CD14-positive monocyte (primary cell): ENCODE results near the gene AIFM3. TPM values are rescaled to one million over a fixed set of nuclear protein-coding genes. Genes with fewer than 3 reads are reported as not detected.

Experiments
- DNase-seq, 3 donors: peaks; one replicate each; pipeline ENCODE4 v3.0.0-alpha.2; 2011 to 2022
- H2AFZ ChIP-seq: 2 replicates; pipeline ENCODE4 v1.6.0; 2012; ENCODE audit warnings: mild to moderate bottlenecking, low read depth, low read length, inconsistent platforms; ENCODE audit not compliant: insufficient read depth, poor library complexity, severe bottlenecking
- H3K27ac ChIP-seq, 2 donors: 1 replicate in 1 of 2; 2 replicates in 1 of 2; pipeline ENCODE4 v1.5.1; 2012 to 2013; ENCODE audit warnings: low read length in 2 of 2, control low read depth in 1 of 2, inconsistent platforms in 1 of 2, low read depth in 1 of 2, mild to moderate bottlenecking in 1 of 2
- H3K27me3 ChIP-seq, 2 donors: one replicate each; pipeline versions ENCODE4 v1.6.0 to v1.6.1; 2011 to 2013; ENCODE audit warnings: low read length in 2 of 2; ENCODE audit not compliant: control insufficient read depth in 2 of 2, insufficient read depth in 2 of 2
- H3K36me3 ChIP-seq, 2 donors: replicated peaks in 1 of 2; 1 replicate in 1 of 2; 2 replicates in 1 of 2; pipeline versions ENCODE4 v1.5.1 to v1.6.1; 2012 to 2013; ENCODE audit warnings: low read length in 2 of 2, control low read depth in 1 of 2, inconsistent platforms in 1 of 2, mild to moderate bottlenecking in 1 of 2; ENCODE audit not compliant: insufficient read depth in 2 of 2, control insufficient read depth in 1 of 2
- H3K4me1 ChIP-seq, 2 donors: 1 replicate in 1 of 2; 2 replicates in 1 of 2; pipeline versions ENCODE4 v1.5.1 to v1.6.1; 2012 to 2013; ENCODE audit warnings: low read length in 2 of 2, control low read depth in 1 of 2, inconsistent platforms in 1 of 2, mild to moderate bottlenecking in 1 of 2, moderate library complexity in 1 of 2; ENCODE audit not compliant: insufficient read depth in 2 of 2, control insufficient read depth in 1 of 2
- H3K4me2 ChIP-seq: replicated peaks from 2 replicates; pipeline ENCODE3; 2012; ENCODE audit warnings: low read length, moderate library complexity, mild to moderate bottlenecking; ENCODE audit not compliant: poor library complexity, severe bottlenecking; ENCODE audit errors: extremely low read depth
- H3K4me3 ChIP-seq, 3 experiments: fragments of 200-600 bp in 1 of 3; sonication (generic) in 1 of 3; replicated peaks in 1 of 3; 1 replicate in 2 of 3; 2 replicates in 1 of 3; pipeline ENCODE4 v1.5.1; 2011 to 2013; ENCODE audit warnings: low read length in 3 of 3, mild to moderate bottlenecking in 3 of 3, control low read depth in 2 of 3, low read depth in 2 of 3, inconsistent platforms in 1 of 3, moderate library complexity in 1 of 3
- H3K79me2 ChIP-seq: 2 replicates; pipeline ENCODE4 v1.6.0; 2012; ENCODE audit warnings: mild to moderate bottlenecking, control low read depth, inconsistent platforms, low read length, moderate library complexity; ENCODE audit not compliant: insufficient read depth
- H3K9ac ChIP-seq: 2 replicates; pipeline ENCODE4 v1.6.0; 2017; ENCODE audit warnings: low read length, mild to moderate bottlenecking; ENCODE audit not compliant: insufficient read depth, poor library complexity, severe bottlenecking
- H3K9me3 ChIP-seq, 2 donors: replicated peaks in 1 of 2; 1 replicate in 1 of 2; 2 replicates in 1 of 2; pipeline versions ENCODE4 v1.5.1 to v1.6.1; 2012 to 2013; ENCODE audit warnings: low read length in 2 of 2, control low read depth in 1 of 2; ENCODE audit not compliant: control insufficient read depth in 1 of 2, insufficient read depth in 1 of 2
- H4K20me1 ChIP-seq: 2 replicates; pipeline ENCODE4 v1.6.0; 2012; ENCODE audit warnings: mild to moderate bottlenecking, low read length, control low read depth, moderate library complexity; ENCODE audit not compliant: insufficient read depth
- H3K27ac Mint-ChIP-seq, 7 donors: one replicate each; pipeline ENCODE4 v1.8.0; 2020; ENCODE audit warnings: mild to moderate bottlenecking in 7 of 7, mixed read lengths in 7 of 7, moderate library complexity in 6 of 7, inconsistent platforms in 2 of 7
- H3K27me3 Mint-ChIP-seq, 3 donors: one replicate each; pipeline ENCODE4 v1.8.0; 2021 to 2022; ENCODE audit warnings: low read depth in 3 of 3, mild to moderate bottlenecking in 3 of 3, mixed read lengths in 3 of 3, moderate library complexity in 3 of 3, inconsistent platforms in 1 of 3
- H3K36me3 Mint-ChIP-seq, 2 donors: one replicate each; pipeline ENCODE4 v1.8.0; 2020; ENCODE audit warnings: mixed read lengths in 2 of 2, inconsistent platforms in 1 of 2, mild to moderate bottlenecking in 1 of 2
- H3K4me1 Mint-ChIP-seq: one replicate; pipeline ENCODE4 v1.8.0; 2020; ENCODE audit warnings: mild to moderate bottlenecking, mixed read lengths
- H3K4me3 Mint-ChIP-seq, 2 donors: one replicate each; pipeline ENCODE4 v1.8.0; 2020; ENCODE audit warnings: mild to moderate bottlenecking in 2 of 2, mixed read lengths in 2 of 2, moderate library complexity in 1 of 2
- H3K9me3 Mint-ChIP-seq, 7 donors: one replicate each; pipeline ENCODE4 v1.8.0; 2020 to 2022; ENCODE audit warnings: mixed read lengths in 7 of 7, mild to moderate bottlenecking in 6 of 7, moderate library complexity in 6 of 7, inconsistent platforms in 2 of 7
- WGBS: methylation state at CpG from one replicate; pipeline ENCODE4 v1.1.5; 2013; ENCODE audit warnings: missing lambda C conversion rate; ENCODE audit not compliant: insufficient coverage; 5-methylcytosine and 5-hydroxymethylcytosine counted together
- intact Hi-C, 2 donors: fragments of 100-400 bp; cut with micrococcal nuclease; formaldehyde crosslinking; loops; one replicate each; pipeline versions ENCODE4 v1.15.0 to v1.15.1; 2023
- polyA plus RNA-seq, 3 donors: library from polyadenylated mRNA; depleted of rRNA in 1 of 3; unstranded in 2 of 3; stranded (reverse) in 1 of 3; fragments of 300-500 nt in 2 of 3; fragments of >200 nt in 1 of 3; fragmentation: Illumina TruSeq in 2 of 3; gene quantifications; 1 replicate in 2 of 3; 2 replicates in 1 of 3; pipeline ENCODE4 v1.2.3, GENCODE V29; 2012 to 2021
- TF ChIP-seq, protein P1 (sequence below): fragments of 200-600 bp; IDR thresholded peaks from one replicate; pipeline ENCODE4 v1.8.0; 2022; ENCODE audit warnings: antibody characterized with exemption, mild to moderate bottlenecking

Gene AIFM3
- polyA plus RNA-seq, 3 donors, result 2.1 to 40.9 (median 2.3) TPM

DNA sequence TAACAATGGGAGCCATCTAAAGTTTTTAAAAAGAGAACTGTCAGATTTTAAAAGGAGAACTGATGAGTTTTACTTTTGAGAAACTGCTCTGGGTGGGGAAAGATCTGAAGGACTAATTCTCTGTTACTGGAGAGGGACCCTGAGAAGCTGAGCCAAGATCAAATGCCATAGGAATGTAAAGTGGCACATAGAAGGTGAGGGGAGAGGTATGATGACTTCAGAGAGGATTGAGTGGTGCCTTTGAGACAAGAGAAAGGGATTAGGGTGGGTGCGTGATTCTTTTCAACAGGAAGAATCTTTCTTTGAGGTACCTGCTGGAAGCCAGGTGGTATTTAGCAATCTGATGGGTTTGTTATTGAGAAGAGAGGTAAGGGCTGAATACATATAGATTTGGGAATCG lies 40.8 kb upstream of the AIFM3 start:
- Histone ChIP-seq H3K27me3 (no peaks in the 10 kb centered on the region), H3K4me3 (no peak overlapping the region), H4K20me1 (peaks cover 99% of the 10 kb centered on the region), H3K79me2 (peaks cover 99% of the 10 kb centered on the region), H2AFZ (no peak overlapping the region), H3K9me3 (no peaks in the 10 kb centered on the region), H3K36me3 (peaks cover 0 to 9% of the 10 kb centered on the region in 2 donors), H3K9ac (no peak overlapping the region), H3K4me1 (peaks cover 19 to 23% of the 10 kb centered on the region in 2 donors), H3K4me2 (no peak overlapping the region), H3K27ac (peak overlapping the region in 1 of 2 donors; percentile 73)
- peak overlapping the region; percentile 68 to 91 (median 85) for H3K27ac Mint-ChIP-seq
- TF ChIP-seq, protein P1, sequence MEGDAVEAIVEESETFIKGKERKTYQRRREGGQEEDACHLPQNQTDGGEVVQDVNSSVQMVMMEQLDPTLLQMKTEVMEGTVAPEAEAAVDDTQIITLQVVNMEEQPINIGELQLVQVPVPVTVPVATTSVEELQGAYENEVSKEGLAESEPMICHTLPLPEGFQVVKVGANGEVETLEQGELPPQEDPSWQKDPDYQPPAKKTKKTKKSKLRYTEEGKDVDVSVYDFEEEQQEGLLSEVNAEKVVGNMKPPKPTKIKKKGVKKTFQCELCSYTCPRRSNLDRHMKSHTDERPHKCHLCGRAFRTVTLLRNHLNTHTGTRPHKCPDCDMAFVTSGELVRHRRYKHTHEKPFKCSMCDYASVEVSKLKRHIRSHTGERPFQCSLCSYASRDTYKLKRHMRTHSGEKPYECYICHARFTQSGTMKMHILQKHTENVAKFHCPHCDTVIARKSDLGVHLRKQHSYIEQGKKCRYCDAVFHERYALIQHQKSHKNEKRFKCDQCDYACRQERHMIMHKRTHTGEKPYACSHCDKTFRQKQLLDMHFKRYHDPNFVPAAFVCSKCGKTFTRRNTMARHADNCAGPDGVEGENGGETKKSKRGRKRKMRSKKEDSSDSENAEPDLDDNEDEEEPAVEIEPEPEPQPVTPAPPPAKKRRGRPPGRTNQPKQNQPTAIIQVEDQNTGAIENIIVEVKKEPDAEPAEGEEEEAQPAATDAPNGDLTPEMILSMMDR, result no peak
- H3K36me3 Mint-ChIP-seq, result peaks cover 10 to 15% of the 10 kb centered on the region in 2 donors
- peak overlapping the region in 1 of 2 donors; percentile 21 for H3K4me3 Mint-ChIP-seq
- intact Hi-C loops, result no loop called here
- peaks cover 62% of the 10 kb centered on the region for H3K4me1 Mint-ChIP-seq
- 83% methylated on average over 2 of the region's 2 CpGs for WGBS
- H3K9me3 Mint-ChIP-seq, result no peaks in the 10 kb centered on the region
- DNase-seq, result no peak
- H3K27me3 Mint-ChIP-seq, result peaks cover 0 to 1% (median 0%) of the 10 kb centered on the region in 3 donors

DNA sequence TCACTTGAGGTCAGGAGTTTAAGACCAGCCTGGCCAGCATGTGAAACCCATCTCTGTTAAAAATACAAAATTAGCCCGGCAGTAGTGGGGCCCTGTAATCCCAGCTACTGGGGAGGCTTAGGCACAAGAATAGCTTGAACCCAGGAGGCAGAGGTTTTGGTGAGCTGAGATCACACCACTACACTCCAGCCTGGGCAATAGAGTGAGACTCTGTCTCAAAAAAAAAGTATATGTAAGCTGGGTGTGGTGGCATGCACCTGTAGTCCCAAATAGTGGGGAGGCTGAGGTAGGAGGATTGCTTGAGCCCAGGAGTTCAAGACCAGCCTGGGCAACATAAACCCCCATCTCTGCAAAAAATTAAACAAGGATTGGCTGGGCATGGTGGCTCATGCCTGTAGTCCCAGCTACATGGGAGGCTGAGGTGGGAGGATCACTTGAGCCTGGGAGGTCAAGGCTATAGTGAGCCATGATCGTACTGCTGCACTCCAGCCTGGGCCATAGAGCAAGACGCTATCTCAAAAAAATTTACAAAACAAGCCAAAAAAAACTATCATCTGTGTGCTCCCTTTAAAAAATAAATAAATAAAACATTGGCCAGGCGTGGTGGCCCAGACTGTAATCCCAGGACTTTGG lies 39.0 kb upstream of the AIFM3 start:
- Histone ChIP-seq H3K4me3 (no peak overlapping the region), H3K9ac (peak overlapping the region; percentile 8), H3K9me3 (no peaks in the 10 kb centered on the region), H3K27me3 (no peaks in the 10 kb centered on the region), H2AFZ (no peak overlapping the region), H3K36me3 (peaks cover 0 to 10% of the 10 kb centered on the region in 2 donors), H4K20me1 (peaks cover 100% of the 10 kb centered on the region), H3K27ac (peak overlapping the region in 1 of 2 donors; percentile 11), H3K4me1 (peaks cover 19 to 23% of the 10 kb centered on the region in 2 donors), H3K79me2 (peaks cover 98% of the 10 kb centered on the region), H3K4me2 (no peak overlapping the region)
- Mint-ChIP-seq H3K27me3 (peaks cover 0 to 1% (median 0%) of the 10 kb centered on the region in 3 donors), H3K27ac (peak overlapping the region in 5 of 7 donors; percentile 20 to 54 (median 43)), H3K4me3 (no peak overlapping the region), H3K36me3 (peaks cover 5 to 10% of the 10 kb centered on the region in 2 donors), H3K9me3 (no peaks in the 10 kb centered on the region), H3K4me1 (peaks cover 52% of the 10 kb centered on the region)
- TF ChIP-seq, protein P1, result no peak
- DNase-seq, result no peak
- WGBS, result 100% methylated on average over 1 of the region's 4 CpGs
- intact Hi-C loops, result no loop called here
